NCI-H1417 treated with DMSO at 0.1 percent for 48 hours (cell line): Measurements from ENCODE around the gene DMAC2L.
A peak's percentile ranks its signal among the peaks of the same experiment; 100 is the strongest.

ENCODE experiments used
- DNase-seq: peaks from one replicate; lab custom pipeline; 2025; lab: John Stamatoyannopoulos, UW

DMAC2L gene

DNA sequence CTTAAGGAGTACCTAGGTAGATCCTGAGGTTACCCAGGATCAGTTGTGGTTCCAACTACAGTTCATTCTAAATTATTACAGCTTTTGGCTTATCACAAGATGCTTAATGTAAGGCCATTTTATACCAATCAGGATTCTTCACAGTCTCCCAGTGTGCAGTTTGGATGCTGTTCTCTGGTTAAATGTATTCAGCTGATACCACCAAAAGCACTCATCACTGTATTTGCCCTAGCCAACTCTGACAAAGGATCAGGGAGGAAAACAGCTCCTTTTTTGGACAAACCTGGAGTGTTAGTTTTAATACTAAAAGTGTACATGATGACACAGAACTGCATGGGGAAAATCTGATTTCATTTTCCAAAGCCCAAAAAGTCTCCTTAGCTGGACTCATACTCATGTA, 19.5 kb downstream of the DMAC2L start:
- DNase-seq = no peak

GRCh38 chr14:50333014-50333509, 20.9 kb downstream of the DMAC2L start:
- no peak for DNase-seq

GRCh38 chr14:50334211-50334610, 22.1 kb downstream of the DMAC2L start:
- DNase-seq = no peak

GRCh38 chr14:50335389-50335788, 23.3 kb downstream of the DMAC2L start:
- DNase-seq = peak; percentile 46

DNA sequence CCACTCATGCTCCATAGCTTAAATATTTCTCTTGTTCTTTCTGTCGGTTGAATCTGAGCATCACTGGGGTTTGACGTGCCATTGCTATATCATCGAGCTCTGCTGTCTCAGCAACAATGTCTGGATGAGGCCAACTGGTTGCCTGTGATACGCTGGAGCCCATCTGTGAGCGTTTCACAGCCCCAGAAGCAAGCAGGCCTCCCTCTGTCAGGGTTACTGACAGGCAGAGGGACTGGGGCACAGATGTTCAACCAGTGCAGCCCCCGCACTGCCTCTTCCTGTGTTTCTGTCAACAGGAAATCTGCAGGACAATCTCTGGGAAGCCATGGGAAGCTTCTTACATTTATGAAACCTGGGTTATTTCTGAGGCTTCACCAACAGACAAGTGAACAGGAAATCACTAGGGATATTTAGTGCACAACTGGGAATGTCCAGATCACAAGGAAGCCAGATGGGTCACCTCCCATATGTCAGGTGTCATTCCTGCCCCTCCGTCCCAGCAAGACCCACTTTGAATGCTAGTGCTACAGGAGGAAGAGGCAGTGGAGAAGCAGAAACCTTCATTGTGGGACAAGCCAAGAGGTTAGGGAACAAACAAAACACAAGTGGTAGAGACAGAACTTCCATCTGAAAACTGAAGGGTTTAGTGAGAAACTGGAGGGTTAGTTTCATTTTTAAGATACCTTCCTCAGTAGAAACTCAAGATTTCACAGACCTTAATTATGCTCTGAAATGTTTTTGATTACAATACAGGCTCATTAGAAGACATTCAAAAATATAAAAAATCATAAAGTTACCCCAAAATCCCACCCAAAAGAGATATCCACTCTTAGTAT, 24.1 kb downstream of the DMAC2L start:
- no peak for DNase-seq

GRCh38 chr14:50338587-50338986, 26.5 kb downstream of the DMAC2L start:
- DNase-seq = no peak

- no peak for DNase-seq
These were observed 27.2 kb downstream of the DMAC2L start for GRCh38 chr14:50339178-50339804.

DNA sequence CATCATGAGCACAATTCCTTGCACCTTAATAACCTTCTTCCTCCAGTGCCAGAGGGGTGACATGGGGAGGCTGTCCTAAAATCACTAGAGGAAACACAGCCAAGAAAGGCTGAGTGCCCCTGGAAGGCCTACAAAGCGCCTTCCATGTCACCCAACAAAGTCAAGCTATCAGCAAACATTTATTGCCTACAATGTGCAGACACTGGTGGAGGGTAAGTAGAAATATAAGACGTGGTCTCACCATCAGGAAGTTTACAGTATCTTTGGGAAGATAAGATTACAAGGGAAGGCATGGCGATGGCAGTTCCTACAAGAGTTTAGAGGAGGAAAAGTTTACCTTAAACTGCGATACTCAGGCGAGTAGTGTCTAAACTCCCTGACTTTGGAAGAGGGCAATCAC, 27.9 kb downstream of the DMAC2L start:
- no peak for DNase-seq

DNA sequence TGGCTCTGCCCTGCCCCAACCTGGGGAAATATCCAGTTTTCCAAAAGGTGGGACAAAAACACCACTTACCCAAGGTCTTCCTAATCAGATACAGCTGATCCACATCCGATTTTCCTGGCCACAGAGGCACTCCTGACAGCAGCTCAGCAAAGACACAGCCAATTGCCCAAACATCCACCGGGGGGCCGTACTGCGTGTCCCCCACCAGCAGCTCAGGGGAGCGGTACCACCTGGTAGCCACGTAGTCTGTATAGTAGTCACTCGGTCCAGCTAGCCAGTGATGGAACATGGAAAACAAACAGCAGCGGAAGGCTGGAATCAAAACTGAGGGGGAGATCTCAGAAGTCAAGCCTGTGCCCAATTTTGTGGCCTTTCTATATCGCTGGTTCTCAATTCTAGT, 28.8 kb downstream of the DMAC2L start:
- DNase-seq = no peak

DNA sequence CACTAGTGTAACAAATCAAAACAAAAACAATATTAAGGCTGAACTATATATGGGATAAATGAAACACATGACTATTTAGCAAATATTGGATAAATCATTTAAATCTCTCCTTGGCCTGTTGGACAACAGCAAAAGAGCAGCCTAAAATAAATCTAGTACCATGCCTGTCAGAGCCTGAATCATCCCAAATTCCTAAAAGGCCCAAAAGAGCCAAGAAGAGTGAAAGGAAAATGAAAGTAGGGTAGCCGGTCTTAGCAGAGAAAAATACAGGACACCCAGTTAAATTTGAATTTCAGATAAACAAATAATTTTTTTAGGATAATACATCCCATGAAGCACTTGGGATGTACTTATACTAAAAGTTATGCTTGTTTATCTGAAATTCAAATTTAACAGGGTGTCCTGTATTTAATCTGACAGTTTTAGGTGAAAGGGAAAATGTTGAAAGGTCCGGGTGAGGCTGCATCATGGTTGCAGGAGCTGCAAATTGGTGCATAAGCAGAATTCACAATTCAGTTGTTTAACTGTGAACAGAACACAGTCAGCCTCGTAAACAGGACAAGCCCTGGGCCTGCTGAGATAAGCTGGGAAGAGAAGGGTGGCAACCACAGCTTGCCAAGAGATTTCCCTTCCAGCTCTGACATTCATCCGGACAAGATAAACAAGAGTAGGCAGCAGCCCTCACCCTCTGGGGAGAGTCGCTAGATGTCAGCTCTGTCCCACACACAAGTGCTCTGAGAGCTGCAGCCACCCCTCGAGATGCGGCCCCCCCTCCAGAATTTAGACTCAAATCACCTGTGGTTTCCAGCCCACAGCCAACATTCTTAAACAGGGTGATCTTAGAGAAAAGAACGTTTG, 30.3 kb downstream of the DMAC2L start:
- no peak for DNase-seq

GRCh38 chr14:50343434-50343833, 31.3 kb downstream of the DMAC2L start:
- no peak for DNase-seq

DNA sequence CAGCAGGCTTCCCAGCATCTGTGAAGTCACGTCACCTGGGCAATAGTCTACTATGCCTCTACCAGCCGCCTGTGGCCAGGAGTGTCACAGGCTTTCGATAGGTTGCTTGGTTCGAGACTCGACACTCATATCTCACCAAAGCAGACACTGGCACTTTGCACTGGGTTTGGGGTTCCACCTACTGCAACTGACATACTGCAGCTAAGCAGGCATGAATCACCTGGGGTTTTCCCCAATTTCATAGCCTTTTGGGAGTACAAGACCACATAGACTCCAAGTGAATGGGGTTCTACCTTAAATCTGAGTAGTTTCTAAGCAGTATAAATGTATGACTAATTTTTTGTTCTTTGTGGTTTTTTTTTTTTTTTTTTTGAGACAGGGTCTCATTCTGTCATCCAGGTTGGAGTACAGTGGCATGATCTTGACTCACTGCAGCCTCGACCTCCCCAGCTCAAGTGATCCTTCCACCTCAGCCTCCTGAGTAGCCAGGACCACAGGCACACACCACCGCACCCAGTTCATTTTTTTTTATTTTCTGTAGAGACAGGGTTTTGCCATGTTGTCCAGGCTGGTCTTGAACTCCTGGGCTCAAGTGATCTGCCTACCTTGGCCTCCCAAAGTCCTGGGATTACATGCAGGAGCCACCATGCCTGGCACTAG, 32.1 kb downstream of the DMAC2L start:
- DNase-seq = no peak

- no peak for DNase-seq
These were observed 32.9 kb downstream of the DMAC2L start for GRCh38 chr14:50344876-50345563.

DNA sequence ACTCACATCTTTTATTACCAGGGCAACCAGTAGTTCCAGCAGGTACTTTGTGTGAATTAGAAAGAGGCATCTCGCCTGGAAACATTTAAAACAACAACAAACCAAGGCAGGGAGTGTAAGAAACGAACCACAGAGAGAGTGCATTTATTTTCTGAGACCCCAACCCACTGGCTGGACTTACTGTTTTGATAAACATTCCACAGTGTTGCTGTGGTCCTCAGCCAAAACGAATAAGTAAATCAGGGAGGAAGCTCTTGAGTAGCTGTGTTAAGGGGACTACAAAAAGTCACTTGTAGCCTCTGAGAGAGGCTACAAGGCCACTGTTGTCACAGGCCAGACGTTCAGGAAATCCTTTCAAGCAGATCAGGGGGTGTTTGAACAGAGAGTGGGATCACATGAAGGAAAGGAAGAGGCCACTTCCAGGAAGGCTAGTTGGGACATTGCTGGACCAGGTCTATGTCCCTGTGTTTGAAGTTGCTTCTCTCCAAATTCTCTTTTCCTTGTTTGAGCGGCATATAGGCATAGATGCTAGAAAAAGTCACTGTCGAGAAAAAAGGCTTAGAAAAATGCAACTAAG, 33.8 kb downstream of the DMAC2L start:
- no peak for DNase-seq

GRCh38 chr14:50347521-50347920, 35.4 kb downstream of the DMAC2L start:
- DNase-seq = no peak

GRCh38 chr14:50348933-50349332, 36.8 kb downstream of the DMAC2L start:
- no peak for DNase-seq

GRCh38 chr14:50350975-50351374, 38.9 kb downstream of the DMAC2L start:
- DNase-seq = no peak

DNA sequence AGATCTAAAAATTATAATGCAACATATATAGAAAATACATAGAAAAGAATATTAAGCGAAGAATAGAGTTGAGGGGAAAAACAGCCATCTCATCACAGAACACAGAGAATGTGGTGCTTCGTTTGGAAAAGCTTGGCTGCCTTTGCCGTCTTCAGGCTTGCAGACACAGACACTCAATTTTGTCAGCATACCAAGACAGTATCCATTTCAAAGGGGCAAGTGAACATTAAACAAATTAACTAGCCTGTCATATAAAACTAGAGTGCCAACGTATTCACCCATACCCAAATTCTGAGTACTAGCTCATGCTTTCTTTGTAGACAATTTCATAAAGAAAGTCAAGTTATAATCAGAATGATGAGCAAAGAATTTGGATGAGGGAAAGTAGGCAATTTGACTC, 40.5 kb downstream of the DMAC2L start:
- DNase-seq = no peak

DNA sequence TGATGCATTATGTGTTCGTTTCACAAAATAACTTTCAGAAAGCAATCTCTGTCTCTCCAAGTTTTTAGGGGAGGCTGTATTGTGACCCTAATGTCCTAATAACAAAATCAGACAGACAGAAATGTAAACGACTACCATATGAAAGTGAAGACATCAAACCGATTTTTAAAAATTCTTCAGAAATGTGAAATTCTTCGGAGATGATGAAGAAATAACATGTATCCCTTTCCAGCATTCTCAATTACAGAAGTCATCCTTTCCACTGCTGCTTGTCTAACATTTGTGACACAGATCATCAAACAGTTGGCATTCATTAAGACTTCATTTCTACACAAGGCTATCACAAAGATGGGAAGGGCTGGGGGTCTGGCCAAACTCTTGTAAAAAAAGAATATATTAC, 41.0 kb downstream of the DMAC2L start:
- no peak for DNase-seq

DNA sequence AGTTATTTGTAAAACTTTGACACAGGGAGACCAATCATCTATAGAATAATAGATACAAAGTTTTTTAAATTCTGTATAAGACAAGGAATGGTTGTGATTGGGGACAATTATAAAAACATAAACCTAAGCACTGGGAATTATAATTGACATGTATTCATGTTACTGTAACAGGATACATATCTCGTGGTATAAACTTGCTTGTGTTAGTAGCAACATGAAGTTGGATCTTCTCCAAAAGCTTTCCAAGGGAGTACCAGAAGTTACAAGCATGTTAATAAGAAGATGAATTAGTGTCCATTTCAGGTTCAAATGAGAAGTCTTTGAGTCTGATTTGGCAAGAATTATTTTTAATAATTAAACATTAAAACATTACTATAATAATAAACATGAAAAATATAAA, 42.4 kb downstream of the DMAC2L start:
- no peak for DNase-seq

GRCh38 chr14:50355692-50356091, 43.6 kb downstream of the DMAC2L start:
- DNase-seq = no peak
